Stimulated activated CD4-positive, alpha-beta T cell treated with anti-CD3 and anti-CD28 coated beads, Interleukin-4, amount 100 ng/mL, for 1 hour (primary cell): Measurements from ENCODE around the gene PTCRA.

Experiments used
- DNase-seq: peaks from one replicate; pipeline ENCODE4 v3.0.0-alpha.2; 2020

PTCRA gene

GRCh38 chr6:42974919-42975505, 59.2 kb downstream of the PTCRA start:
- DNase-seq = no peak
